DMS 273 (cell line): ENCODE data around the gene GCK.
A peak's percentile ranks its signal among the peaks of the same experiment; 100 is the strongest.
"Not testable (repeated sequence)": the region's sequence is repeated elsewhere in the genome, so short reads cannot be mapped to it uniquely, and the experiment has no call there.

Experiments
- DNase-seq: peaks from one replicate; lab custom pipeline; 2025; ENCODE audit not compliant: unreplicated experiment; lab: John Stamatoyannopoulos, UW

Gene GCK

DNA sequence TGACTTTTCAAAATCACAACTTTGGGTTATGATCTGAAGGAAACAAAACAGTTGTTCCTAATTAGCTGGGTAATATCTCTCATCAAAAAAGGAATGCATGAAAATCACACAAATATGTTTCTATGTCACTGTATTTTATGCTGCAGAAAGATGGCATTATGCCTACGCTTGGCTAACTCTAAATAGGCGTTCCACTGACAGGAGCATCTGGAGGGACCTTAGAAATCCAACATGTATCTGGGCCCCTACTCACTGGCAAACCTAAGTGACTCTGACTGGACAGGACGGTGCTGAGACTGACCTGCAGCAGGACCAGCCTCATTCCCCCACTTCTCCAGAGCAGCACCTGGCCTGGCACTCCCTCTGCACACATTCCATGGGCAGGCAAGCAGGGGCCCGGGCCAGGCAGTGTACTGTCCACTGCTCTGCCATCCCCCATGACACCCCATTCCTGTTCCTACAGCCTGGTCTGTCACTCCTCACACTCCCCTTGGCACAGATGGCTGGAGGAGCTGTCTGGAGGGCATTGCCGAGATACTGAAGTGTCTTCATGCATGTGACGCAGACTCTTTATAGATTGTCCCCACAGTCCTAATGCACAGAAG is 45.5 kb downstream of the GCK start:
- DNase-seq, result no peak

DNA sequence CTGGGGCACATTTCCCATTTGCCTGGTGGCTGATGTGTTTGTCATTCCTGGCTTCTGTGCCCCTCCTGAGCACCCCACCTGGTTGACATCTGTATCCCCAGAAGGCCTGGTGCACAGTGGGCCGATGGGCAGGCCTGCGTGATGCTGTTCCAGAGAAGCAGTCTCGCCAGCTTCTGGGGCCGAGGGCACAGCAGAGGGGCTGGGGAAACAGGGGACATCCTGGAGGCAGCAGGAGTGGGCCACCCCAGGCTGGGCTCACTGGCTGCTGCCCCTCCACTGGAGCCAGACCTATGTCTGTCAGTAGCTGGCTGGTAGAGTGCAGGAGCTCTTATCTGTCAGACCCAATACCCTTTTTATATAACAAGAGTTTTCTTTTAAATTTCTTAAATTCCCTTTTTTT is 47.2 kb downstream of the GCK start:
- no peak for DNase-seq

DNA sequence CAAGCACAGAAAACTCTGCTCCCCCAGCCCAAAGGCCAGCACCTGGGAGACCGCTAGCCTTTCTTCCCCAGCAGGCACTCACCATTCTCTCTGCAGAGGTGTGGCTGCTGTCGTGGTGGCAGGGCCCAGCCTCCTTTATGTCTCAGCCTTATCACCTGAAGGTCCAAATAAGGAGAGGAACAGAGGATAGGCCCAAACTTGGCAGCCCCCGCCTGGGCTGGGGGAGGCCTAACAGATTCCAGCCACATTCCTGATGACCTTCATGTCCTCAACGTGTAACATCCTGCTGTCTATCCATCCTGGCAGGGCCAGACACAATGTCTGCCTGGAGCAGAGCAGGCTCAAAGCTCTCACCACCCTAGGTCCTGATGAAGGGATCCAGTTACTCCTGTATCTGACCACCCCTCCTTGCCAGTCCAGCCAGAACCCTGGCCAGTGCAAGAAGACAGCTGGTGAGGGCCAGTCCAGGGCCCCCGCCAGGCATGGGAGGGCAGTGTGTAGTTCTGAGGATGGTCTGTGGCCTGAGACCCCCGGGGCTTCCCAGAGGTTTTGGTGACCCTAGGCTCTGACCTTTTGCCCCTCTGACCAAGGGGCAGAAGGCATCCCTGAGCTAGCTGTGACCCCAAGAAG is 47.9 kb downstream of the GCK start, which contains the start of gene MYL7:
TSS of gene MYL7 (minus strand) at position 112 of the 630 bp plus-strand sequence. CDS start at position 85, 27 bp downstream.
- DNase-seq, result no peak

DNA sequence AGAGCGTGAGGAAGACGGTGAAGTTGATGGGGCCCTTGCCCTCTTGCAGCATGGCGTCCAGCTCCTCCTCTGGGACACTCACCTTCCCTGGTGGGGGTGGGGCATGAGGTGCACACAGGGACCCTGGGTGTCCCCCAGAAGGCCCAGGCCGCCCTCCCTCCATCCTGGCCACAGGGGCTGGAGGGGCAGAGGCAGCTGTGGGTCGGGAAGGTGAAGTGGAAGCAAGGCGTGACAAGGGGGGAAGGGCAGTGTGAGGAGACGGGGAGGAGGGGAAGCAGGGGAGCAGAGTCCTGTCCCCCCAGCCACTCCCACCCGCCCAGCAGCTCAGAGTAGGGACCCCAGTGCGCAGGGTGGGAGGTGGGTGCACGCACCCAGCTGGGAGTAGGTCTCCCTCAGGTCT is 48.9 kb downstream of the GCK start:
- no peak for DNase-seq

DNA sequence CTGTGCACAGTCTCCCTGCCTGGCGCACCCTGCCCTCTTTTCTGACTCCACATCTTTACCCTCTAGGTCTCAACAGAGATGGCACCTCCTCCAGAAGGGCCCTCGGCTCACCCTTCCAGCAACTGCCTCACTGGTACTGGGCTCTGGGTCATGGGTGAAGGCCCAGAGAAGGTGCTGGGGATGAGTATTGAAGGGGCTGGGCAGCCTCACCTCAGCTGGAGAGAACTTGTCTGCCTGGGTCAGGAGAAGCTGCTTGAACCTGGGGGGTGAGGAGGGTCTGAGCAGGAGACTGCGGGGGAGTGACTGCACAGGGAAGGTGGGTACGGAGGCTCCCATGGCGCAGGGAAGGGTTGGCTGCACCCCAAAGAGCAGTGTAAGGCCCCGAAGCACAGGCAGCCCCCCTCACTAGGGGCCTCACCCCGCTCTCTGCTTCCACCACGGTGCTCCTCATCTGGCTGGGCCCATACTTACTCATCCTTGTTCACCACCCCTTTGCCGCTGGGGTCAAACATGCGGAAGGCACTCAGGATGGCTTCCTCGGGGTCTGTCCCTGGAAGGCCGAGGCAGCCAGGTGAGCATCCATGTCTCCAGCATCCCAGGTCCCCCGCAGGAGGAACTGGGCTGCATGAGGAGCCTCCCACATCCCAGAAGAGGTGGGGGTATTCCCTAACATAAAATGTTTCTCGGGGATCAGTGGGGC is 49.8 kb downstream of the GCK start:
- DNase-seq, result no peak

DNA sequence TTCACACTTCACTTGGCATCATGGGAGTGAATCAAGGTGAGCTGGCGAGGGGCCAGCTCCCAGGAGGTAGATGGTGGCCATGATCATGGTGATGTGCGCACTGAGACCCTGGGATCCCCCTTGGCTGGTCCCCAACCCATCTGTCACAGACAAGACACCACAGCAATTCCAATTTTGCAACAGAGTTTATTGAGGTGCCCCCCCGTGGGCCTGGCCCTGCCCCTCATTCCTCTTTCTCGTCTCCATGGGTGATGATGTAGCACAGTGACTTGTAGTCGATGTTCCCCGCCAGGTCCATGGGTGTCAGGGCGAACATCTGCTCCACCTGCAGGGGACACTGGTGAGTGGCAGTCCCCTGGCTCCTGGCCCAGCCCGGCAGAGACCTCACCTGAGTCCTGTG is 50.5 kb downstream of the GCK start:
- no peak for DNase-seq

DNA sequence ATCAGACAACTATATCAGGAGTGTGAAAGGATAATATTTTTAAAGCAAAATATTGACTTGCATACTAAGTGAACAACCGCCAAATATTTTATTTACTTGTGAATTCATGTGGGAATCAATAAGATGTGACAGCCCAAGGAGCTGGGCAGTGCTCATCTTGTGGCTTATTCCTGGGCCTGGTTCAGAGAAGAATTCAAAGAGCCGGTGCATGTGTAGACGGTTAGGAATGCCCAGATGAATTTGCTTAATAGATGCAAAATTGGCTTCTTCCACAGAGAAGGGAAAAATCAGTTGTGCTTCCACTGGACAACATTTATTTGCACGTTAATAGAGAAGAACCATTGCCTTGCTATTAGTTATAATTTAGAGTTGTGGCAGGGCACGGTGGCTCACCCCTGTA is 52.5 kb downstream of the GCK start:
- no peak for DNase-seq

DNA sequence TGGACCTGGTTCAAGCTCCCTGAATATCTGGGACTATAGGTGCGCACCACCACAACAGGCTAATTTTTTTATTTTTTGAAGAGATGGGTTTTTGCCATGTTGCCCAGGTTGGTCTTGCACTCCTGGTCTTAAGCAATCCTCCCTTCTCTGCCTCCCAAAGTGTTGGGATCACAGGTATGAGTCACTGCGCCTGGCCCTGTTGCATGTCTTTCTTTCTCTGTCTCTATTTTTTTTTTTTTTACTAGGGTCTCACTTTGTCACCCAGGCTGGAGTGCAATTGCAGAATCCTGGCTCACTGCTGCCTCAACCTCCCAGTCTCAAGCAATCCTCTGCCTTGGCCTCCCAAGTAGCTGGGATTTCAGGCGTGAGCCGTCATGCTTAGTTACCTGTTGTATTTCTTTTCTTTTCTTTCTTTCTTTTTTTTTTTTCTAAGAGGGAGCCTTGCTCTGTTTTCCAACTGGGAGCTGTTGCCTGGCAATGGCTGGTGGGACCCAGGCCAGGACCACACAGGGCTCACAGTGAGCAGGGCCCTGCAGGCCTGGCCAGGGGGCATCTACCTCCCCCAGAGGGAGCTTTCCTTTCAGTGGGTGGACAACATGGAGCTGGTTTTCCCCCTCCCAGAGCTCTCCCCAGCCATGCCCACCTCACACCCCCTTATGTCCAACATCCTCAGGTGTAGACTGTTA is 54.2 kb downstream of the GCK start:
- no peak for DNase-seq

DNA sequence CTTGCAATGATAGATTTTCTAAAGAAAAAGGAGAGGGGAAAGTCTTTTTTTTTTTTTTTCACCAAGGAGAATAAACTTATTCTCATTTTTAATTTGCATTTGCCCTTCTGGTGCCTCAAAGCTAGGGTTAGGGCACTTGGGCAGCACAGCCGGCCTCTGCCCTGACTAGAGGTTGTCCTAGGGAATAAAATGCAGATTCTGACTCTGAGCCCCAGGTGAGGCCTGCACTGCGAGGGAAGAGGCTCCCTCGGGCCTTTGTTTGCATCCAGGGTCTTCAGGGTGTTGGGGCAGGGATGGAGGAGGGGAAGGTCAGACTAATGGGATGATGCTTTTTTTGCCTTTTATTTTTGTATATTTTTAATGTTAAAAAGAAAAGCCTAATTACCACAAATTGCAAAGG is 55.9 kb downstream of the GCK start:
- DNase-seq, result no peak

DNA sequence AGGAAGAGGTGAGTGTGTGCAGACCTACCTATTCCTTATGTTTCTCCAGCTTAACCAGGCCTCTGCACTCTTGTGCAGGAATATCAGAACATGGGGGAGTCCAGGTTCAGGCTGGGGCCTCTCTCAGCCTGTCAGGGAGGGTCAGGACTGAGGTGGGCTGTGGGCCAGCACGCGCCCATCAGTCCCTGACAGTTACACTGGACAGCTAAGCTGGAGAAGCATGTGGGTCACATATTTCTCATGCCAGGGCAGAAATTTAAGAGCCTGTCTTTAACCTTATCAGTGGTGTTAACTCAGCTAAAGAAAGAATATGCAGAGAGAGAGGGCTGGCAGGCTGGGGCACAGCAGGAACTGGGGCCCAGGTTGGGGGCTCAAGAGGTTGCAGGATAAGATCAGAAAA is 57.2 kb downstream of the GCK start:
- no peak for DNase-seq

DNA sequence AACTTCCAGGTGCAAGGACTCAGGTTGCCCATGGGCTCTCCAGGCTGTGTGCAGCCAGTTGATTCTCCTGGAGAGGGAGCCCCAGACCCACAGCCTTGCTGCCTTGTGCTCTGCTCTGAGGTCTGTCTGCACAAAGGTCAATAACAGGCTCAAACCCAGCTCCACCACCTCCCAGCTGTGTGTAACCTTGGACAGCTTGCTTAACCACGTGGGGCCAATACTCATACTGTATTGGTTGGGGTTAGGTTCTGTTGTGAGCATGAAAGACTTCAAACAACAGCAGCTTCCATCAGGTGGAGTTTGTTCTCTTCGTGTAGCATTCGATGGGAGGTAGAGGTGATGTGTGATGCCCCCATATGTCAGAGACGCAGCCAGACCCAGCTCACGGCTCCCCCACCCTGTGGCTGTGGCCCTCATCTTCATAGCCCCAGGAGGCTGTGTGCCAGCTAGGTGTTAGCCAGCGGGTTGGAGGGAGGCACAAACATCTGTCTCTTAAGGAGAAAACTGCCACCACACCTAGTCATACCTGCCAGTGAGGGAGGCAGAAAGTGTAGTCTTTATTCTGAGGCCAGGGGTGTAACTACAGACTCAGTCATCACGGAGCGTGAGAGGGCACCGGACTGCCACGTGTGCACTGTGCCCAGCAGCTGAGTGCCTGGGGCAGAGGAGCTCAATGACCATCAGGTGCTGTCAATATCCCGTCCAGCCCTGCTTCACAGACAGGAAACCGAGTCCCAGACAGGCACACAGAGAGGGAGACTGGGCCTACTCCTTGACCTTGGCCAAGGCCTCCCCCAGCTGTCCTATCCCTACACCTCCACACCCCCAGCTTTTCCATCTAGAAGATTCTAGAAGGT is 57.8 kb downstream of the GCK start:
- peak; percentile 94 for DNase-seq

DNA sequence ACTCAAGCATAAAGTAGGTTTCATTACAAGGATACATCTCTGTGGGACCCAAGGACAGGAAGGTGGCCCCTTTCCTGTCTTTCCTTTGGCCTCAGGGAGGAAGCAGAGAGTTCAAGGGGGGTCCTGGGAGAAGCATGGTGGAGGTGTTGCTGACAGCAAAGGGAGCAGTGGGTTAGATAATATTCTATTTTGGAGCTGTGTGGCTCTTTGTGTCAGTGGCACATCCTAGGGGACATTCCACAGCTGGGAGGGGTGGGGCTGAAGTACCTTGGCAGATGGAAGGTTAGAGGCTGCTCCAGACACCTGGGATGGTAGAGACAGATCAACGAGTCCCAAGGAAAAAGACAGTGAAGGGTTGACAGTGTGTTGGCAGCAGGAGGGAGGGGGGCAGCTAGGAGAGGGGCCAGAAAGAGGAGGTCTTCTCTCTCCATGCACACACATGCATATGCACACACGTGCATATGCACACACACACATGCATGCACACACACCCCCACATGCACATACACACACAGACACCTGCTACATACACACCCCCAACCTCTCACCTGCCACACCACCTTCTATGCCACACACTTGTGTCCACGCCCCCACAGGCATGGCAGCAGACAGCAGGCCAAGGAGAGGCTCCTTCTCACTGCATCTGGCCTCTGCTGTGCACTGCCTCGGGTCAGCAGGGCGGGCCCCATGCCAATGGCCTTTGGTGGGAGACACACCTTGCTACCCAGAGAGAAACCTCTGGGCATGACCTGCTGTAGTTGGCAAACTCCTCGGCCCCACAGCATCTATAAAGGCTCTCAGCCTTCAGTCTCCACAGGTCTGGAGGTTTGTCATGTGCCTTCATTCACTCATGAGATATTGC is 60.3 kb downstream of the GCK start:
- DNase-seq, result peak; percentile 54

DNA sequence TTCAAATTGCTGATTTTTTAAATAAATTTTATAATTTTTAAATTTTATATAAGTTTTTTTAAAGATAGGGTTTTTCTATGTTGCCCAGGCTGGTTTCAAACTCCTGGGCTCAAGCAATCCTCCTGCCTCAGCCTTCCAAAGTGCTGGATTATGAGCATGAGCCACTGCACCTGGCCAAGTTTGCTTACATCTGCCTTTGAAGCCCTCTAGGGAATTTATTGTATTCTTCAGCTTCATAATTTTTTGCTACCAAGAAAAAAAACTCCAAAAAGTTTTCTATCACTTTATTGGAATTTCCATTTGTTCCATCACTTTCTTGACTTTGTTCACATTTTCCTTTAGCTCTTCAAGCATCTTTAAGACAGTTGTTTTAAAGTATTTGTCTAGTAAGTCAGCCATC is 62.1 kb downstream of the GCK start:
- peak; percentile 45 for DNase-seq

DNA sequence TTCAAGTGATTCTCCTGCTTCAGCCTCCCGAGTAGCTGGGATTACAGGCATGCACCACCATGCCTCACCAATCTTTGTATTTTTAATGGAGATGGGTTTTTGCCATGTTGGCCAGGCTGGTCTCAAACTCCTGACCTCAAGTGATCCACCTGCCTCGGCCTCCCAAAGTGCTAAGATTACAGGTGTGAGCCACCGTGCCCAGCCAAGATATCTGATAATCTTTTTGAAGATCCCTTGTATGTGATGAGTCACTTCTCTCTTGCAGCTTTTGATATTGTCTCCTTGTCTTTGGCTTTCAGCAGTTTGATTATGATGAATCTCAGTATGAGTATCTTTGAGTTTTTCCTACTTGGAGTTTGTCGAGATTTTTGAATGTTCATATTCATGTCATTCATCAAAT is 62.7 kb downstream of the GCK start:
- DNase-seq, result not testable (repeated sequence)

DNA sequence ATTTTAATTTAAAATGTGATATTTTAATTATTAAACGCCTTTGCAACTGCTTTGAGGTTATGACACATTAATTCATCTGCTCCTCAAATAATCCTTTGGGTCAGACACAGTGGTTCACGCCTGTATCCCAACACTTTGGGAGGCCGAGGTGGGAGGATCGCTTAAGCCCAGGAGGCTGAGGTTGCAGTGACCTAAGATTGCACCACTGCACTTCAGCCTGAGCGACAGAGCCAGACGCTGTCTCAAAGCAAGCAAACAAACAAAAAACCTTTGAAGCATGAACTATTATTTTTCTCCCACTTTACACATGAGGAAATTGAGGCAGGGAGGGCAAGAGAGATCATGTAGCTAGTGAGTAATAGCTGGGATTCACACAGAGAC is 64.4 kb downstream of the GCK start:
- no peak for DNase-seq

DNA sequence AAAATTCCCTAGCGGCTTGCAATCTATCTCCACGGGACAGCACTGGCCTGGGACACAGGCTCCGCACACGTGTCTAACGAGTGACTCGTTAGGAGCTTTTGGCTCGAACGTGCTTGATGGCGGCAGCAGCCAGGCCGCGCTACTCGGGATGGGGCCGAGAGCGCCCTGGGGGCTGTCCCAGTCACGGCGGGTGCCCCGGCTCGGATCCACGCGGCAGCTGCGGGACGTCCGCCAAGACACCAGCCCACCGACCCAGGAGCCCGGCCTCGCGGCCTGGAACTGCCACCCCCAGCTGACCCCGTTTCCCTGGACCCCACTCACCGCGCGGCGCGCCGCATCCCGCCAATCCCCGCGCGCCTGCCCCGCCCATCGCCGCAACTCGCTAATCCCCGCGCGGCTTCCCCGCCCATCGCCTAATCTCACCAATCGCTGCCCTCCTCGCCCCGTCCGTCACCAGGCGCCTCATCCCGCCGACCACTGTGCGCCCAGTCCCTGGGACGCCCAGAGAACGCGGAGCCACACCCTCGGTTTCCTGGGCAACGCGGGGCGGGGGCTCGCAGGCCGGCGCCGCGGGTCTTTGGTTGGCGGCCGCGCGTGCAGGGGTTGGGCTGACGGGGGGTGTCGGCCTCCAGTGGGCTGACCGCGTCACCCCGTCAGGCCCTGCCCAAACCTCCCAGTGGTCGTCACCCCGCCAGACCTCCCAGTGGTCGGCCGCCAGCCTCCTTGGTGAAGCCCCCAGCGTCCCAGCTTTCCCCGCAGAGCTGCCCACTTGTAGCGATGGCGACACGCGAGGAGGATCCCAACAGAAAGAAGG is 65.8 kb downstream of the GCK start, which contains the start of gene POLD2:
TSS of gene POLD2 (minus strand) at position 359 of the 814 bp plus-strand sequence. CDS start 1,495 bp downstream, outside the sequence.
- DNase-seq, result peak; percentile 100

DNA sequence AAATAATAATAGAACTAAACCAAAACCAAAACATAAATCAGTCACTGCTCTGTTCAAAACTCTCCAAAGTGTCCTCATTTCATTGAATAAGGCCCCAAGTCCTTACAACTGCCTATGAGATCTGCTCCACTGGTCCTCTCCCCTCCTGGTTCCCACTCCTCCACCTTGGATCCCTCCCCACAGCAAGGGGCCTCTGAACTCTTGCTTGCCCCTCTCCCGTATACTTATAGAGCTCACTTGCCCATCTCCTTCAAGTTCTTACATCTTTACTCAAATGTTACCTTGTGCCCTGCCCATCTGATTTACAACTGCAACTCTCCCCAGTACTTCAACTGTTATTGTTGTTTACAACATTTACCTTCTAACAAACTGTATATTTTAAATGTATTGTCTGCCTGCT is 66.7 kb downstream of the GCK start:
- DNase-seq, result peak; percentile 57

DNA sequence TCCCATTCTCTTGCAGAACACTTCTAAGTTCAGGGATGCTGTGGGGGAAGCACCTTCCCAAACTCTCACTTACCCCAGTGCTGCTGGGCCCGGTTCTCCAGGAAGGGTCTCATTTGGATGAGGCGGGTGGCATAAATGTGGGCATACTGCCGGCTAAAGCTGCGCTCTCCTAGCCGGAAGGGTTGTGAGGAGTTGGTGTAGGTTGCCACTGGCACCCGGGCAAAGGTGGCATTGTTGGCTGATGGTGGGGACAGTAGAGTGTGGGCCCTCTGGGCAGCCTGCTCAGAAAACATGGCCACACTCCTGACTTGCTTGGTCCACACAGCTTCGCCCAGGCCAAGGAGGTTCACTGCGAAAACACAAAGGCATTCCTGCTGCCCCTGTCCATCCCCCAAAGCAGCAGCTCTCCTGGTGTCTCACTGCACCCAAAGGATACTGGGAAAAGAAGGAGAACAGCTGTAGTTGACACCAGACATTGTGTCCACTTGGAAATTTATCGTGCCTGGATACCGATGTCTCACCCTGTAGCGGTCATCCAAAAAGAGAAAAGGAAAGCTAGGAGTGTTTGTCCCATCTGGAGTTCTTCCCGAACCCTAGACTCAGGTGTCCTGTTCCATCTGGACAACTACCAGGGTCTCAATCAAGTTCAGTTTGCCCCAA is 67.3 kb downstream of the GCK start:
- no peak for DNase-seq

DNA sequence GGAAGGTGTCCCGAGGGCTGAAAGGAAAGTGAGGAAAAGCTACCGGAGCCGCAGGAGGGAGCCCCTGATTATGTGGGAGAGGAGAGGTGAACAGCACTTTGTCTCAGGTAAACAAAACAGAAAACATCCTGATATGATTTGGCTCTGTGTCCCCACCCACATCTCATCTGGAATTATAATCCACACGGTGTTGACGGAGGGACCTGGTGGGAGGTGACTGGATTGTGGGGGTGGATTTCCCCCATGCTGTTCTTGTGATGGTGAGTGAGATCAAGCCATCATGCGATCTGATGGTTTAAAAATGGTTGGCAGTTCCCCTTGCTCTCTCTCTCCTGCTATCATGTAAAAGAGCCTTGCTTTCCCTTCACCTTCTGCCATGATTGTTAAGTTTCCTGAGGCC is 68.8 kb downstream of the GCK start:
- no peak for DNase-seq
